ENCODE measurements around the gene CTNNA2.

The CTNNA2 gene

DNA sequence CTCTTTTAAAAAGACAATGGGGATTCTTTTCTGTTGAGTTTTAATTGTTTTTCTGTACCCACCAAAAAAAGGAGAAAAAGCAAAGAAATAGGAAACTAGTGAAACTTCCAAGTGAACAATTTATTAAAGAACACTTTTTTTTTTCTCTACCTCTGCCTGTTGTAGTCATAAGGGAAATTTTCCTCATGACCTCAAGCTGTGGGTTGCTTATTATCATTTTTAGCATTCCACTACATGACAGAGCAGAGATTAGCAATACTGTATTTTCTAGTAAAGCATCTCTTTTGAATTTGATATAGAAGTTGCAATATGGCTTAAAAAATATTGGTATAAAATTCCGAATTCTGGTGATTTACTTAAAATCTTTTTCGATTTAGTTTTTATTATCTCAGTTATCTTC, 879.6 kb downstream of the CTNNA2 start:
- no CpG with 5 or more reads among the region's 2 CpGs for WGBS (ENCODE audit: extremely low coverage, insufficient coverage, insufficient read length)

GRCh38 chr2:80393991-80394390, 881.1 kb downstream of the CTNNA2 start:
- no peak overlapping the region for H3K4ac ChIP-seq (ENCODE audit: low read depth, low read length)
- no peaks in the 10 kb centered on the region for H3K27me3 ChIP-seq (ENCODE audit: insufficient read depth, low read length)
- no peaks in the 10 kb centered on the region for H3K79me2 ChIP-seq (ENCODE audit: control insufficient read depth, insufficient read depth, low read length, poor library complexity)
- H2AFZ ChIP-seq (ENCODE audit: insufficient read depth, low read length, poor library complexity), result no peak overlapping the region
- no peak for DNase-seq
- H4K8ac ChIP-seq (ENCODE audit: low read depth, low read length), result no peak overlapping the region
- H3K23ac ChIP-seq (ENCODE audit: low read length), result no peak overlapping the region
- no peak overlapping the region for H4K91ac ChIP-seq (ENCODE audit: low read depth, low read length)
- H3K79me1 ChIP-seq (ENCODE audit: low read length), result no peaks in the 10 kb centered on the region
- no peak overlapping the region for H3K9ac ChIP-seq (ENCODE audit: low read length)
- H2BK5ac ChIP-seq (ENCODE audit: low read depth, low read length, poor library complexity), result no peak overlapping the region
- H3K4me2 ChIP-seq (ENCODE audit: low read length), result no peak overlapping the region
- no peak overlapping the region for H3K4me3 ChIP-seq (ENCODE audit: low read depth, low read length)
- no CpG with 5 or more reads among the region's 1 CpG for WGBS (ENCODE audit: extremely low coverage, insufficient coverage, insufficient read length)
- H2BK12ac ChIP-seq (ENCODE audit: low read length), result no peak overlapping the region
- no peak overlapping the region for H3K18ac ChIP-seq (ENCODE audit: low read length)
- no peak overlapping the region for H3K27ac ChIP-seq (ENCODE audit: low read depth, low read length)
- H3K36me3 ChIP-seq (ENCODE audit: control insufficient read depth in 1 of 2, insufficient read depth in 2 of 2, low read length in 2 of 2), result no peaks in the 10 kb centered on the region
- H3K4me1 ChIP-seq (ENCODE audit: control insufficient read depth in 1 of 2, insufficient read depth in 2 of 2, low read length in 2 of 2), result no peaks in the 10 kb centered on the region
- H3K14ac ChIP-seq (ENCODE audit: low read length), result no peak overlapping the region
- H2AK5ac ChIP-seq (ENCODE audit: low read length), result no peak overlapping the region
- H2BK120ac ChIP-seq (ENCODE audit: insufficient read depth, low read length, poor library complexity), result no peak overlapping the region
- H4K12ac ChIP-seq (ENCODE audit: low read depth, low read length), result no peak overlapping the region
- no peaks in the 10 kb centered on the region for H3K9me3 ChIP-seq (ENCODE audit: insufficient read depth, low read depth, low read length)

More for the DNA sequence above, 879.6 kb downstream of the CTNNA2 start:
- H2AFZ ChIP-seq (ENCODE audit: insufficient read depth, low read length, poor library complexity), result no peak overlapping the region
- H3K23ac ChIP-seq (ENCODE audit: low read length), result no peak overlapping the region
- no peaks in the 10 kb centered on the region for H3K79me1 ChIP-seq (ENCODE audit: low read length)
- no peak overlapping the region for H4K91ac ChIP-seq (ENCODE audit: low read depth, low read length)
- H3K4me2 ChIP-seq (ENCODE audit: low read length), result no peak overlapping the region
- peak in 1 of 2 donors; percentile 38 for DNase-seq
- H2BK5ac ChIP-seq (ENCODE audit: low read depth, low read length, poor library complexity), result no peak overlapping the region
- H3K36me3 ChIP-seq (ENCODE audit: control insufficient read depth in 1 of 2, insufficient read depth in 2 of 2, low read length in 2 of 2), result no peaks in the 10 kb centered on the region
- H3K27ac ChIP-seq (ENCODE audit: low read depth, low read length), result no peak overlapping the region
- H3K4me1 ChIP-seq (ENCODE audit: control insufficient read depth in 1 of 2, insufficient read depth in 2 of 2, low read length in 2 of 2), result no peaks in the 10 kb centered on the region
- no peak overlapping the region for H2AK5ac ChIP-seq (ENCODE audit: low read length)
- no peak overlapping the region for H3K14ac ChIP-seq (ENCODE audit: low read length)
- no peak overlapping the region for H3K18ac ChIP-seq (ENCODE audit: low read length)
- H2BK12ac ChIP-seq (ENCODE audit: low read length), result no peak overlapping the region
- H4K12ac ChIP-seq (ENCODE audit: low read depth, low read length), result no peak overlapping the region
- no peaks in the 10 kb centered on the region for H3K27me3 ChIP-seq (ENCODE audit: insufficient read depth, low read length)
- no peak overlapping the region for H3K4ac ChIP-seq (ENCODE audit: low read depth, low read length)
- H2BK120ac ChIP-seq (ENCODE audit: insufficient read depth, low read length, poor library complexity), result no peak overlapping the region
- no peaks in the 10 kb centered on the region for H3K79me2 ChIP-seq (ENCODE audit: control insufficient read depth, insufficient read depth, low read length, poor library complexity)
- no peak overlapping the region for H4K8ac ChIP-seq (ENCODE audit: low read depth, low read length)
- H3K4me3 ChIP-seq (ENCODE audit: low read depth, low read length), result no peak overlapping the region
- no peak overlapping the region for H3K9ac ChIP-seq (ENCODE audit: low read length)
- H3K9me3 ChIP-seq (ENCODE audit: insufficient read depth, low read depth, low read length), result no peaks in the 10 kb centered on the region

- Histone ChIP-seq H2BK5ac (ENCODE audit: low read depth, low read length, poor library complexity) (no peak overlapping the region), H2BK120ac (ENCODE audit: insufficient read depth, low read length, poor library complexity) (no peak overlapping the region), H3K27me3 (ENCODE audit: insufficient read depth, low read length) (no peaks in the 10 kb centered on the region), H2BK12ac (ENCODE audit: low read length) (no peak overlapping the region), H3K4me3 (ENCODE audit: low read depth, low read length) (no peak overlapping the region), H3K18ac (ENCODE audit: low read length) (no peak overlapping the region), H4K12ac (ENCODE audit: low read depth, low read length) (no peak overlapping the region), H3K4ac (ENCODE audit: low read depth, low read length) (no peak overlapping the region), H3K4me1 (ENCODE audit: control insufficient read depth in 1 of 2, insufficient read depth in 2 of 2, low read length in 2 of 2) (no peaks in the 10 kb centered on the region), H4K91ac (ENCODE audit: low read depth, low read length) (no peak overlapping the region), H3K79me1 (ENCODE audit: low read length) (no peaks in the 10 kb centered on the region), H3K9ac (ENCODE audit: low read length) (no peak overlapping the region), H3K9me3 (ENCODE audit: insufficient read depth, low read depth, low read length) (no peaks in the 10 kb centered on the region), H3K4me2 (ENCODE audit: low read length) (no peak overlapping the region), H3K36me3 (ENCODE audit: control insufficient read depth in 1 of 2, insufficient read depth in 2 of 2, low read length in 2 of 2) (no peaks in the 10 kb centered on the region), H2AK5ac (ENCODE audit: low read length) (no peak overlapping the region), H3K27ac (ENCODE audit: low read depth, low read length) (no peak overlapping the region), H4K8ac (ENCODE audit: low read depth, low read length) (no peak overlapping the region), H3K79me2 (ENCODE audit: control insufficient read depth, insufficient read depth, low read length, poor library complexity) (no peaks in the 10 kb centered on the region), H2AFZ (ENCODE audit: insufficient read depth, low read length, poor library complexity) (no peak overlapping the region), H3K14ac (ENCODE audit: low read length) (no peak overlapping the region), H3K23ac (ENCODE audit: low read length) (no peak overlapping the region)
- WGBS (ENCODE audit: extremely low coverage, insufficient coverage, insufficient read length), result no CpG with 5 or more reads among the region's 1 CpG
- no peak for DNase-seq
Measured at GRCh38 chr2:80395251-80395650, 882.4 kb downstream of the CTNNA2 start.

GRCh38 chr2:80396276-80396675, 883.4 kb downstream of the CTNNA2 start:
- H4K8ac ChIP-seq (ENCODE audit: low read depth, low read length), result no peak overlapping the region
- no peak overlapping the region for H3K14ac ChIP-seq (ENCODE audit: low read length)
- no peak overlapping the region for H2BK120ac ChIP-seq (ENCODE audit: insufficient read depth, low read length, poor library complexity)
- no peak overlapping the region for H3K4ac ChIP-seq (ENCODE audit: low read depth, low read length)
- no peaks in the 10 kb centered on the region for H3K79me1 ChIP-seq (ENCODE audit: low read length)
- no peak overlapping the region for H3K4me3 ChIP-seq (ENCODE audit: low read depth, low read length)
- H3K36me3 ChIP-seq (ENCODE audit: control insufficient read depth in 1 of 2, insufficient read depth in 2 of 2, low read length in 2 of 2), result no peaks in the 10 kb centered on the region
- no peak overlapping the region for H3K27ac ChIP-seq (ENCODE audit: low read depth, low read length)
- no peak overlapping the region for H3K4me2 ChIP-seq (ENCODE audit: low read length)
- DNase-seq, result no peak
- no peak overlapping the region for H3K23ac ChIP-seq (ENCODE audit: low read length)
- no peak overlapping the region for H3K18ac ChIP-seq (ENCODE audit: low read length)
- H3K4me1 ChIP-seq (ENCODE audit: control insufficient read depth in 1 of 2, insufficient read depth in 2 of 2, low read length in 2 of 2), result no peaks in the 10 kb centered on the region
- H3K9ac ChIP-seq (ENCODE audit: low read length), result no peak overlapping the region
- H2AFZ ChIP-seq (ENCODE audit: insufficient read depth, low read length, poor library complexity), result no peak overlapping the region
- H2AK5ac ChIP-seq (ENCODE audit: low read length), result no peak overlapping the region
- no peak overlapping the region for H2BK5ac ChIP-seq (ENCODE audit: low read depth, low read length, poor library complexity)
- no peaks in the 10 kb centered on the region for H3K79me2 ChIP-seq (ENCODE audit: control insufficient read depth, insufficient read depth, low read length, poor library complexity)
- H2BK12ac ChIP-seq (ENCODE audit: low read length), result no peak overlapping the region
- H4K12ac ChIP-seq (ENCODE audit: low read depth, low read length), result no peak overlapping the region
- no peaks in the 10 kb centered on the region for H3K27me3 ChIP-seq (ENCODE audit: insufficient read depth, low read length)
- no peak overlapping the region for H4K91ac ChIP-seq (ENCODE audit: low read depth, low read length)
- H3K9me3 ChIP-seq (ENCODE audit: insufficient read depth, low read depth, low read length), result no peaks in the 10 kb centered on the region
